ENCODE data around the gene ZFHX3. TPM values are rescaled to one million over a fixed set of nuclear protein-coding genes. Genes with fewer than 3 reads are reported as not detected.
"Not testable (repeated sequence)": the region's sequence is repeated elsewhere in the genome, so short reads cannot be mapped to it uniquely, and the experiment has no call there.

Gene ZFHX3
- total RNA-seq, 2 experiments from 2014 or later = 0.40 to 0.54 TPM

GRCh38 chr16:73016488-73016830 is 31.5 kb downstream of the ZFHX3 start:
- H3K36me3 Mint-ChIP-seq = no peaks in the 10 kb centered on the region
- DNase-seq = no peak
- no peaks in the 10 kb centered on the region for H3K9me3 Mint-ChIP-seq
- H3K4me3 Mint-ChIP-seq = no peak overlapping the region
- H3K27ac Mint-ChIP-seq = no peak overlapping the region
- H3K27me3 Mint-ChIP-seq = no peaks in the 10 kb centered on the region
- peaks cover 1% of the 10 kb centered on the region for H3K4me1 Mint-ChIP-seq

- no peaks in the 10 kb centered on the region for H3K9me3 Mint-ChIP-seq
- H3K27me3 Mint-ChIP-seq = no peaks in the 10 kb centered on the region
- no peak overlapping the region for H3K27ac Mint-ChIP-seq
- H3K4me3 Mint-ChIP-seq = no peak overlapping the region
- no peak for DNase-seq
- H3K36me3 Mint-ChIP-seq = no peaks in the 10 kb centered on the region
- H3K4me1 Mint-ChIP-seq = peaks cover 1% of the 10 kb centered on the region
Observed at GRCh38 chr16:73015612-73016487, 32.1 kb downstream of the ZFHX3 start.

- Mint-ChIP-seq H3K9me3 (no peaks in the 10 kb centered on the region), H3K36me3 (no peaks in the 10 kb centered on the region), H3K27ac (no peak overlapping the region), H3K4me3 (no peak overlapping the region), H3K27me3 (no peaks in the 10 kb centered on the region), H3K4me1 (peaks cover 1% of the 10 kb centered on the region)
- no peak for DNase-seq
Observed at GRCh38 chr16:73014768-73015167, 33.2 kb downstream of the ZFHX3 start.

GRCh38 chr16:73013974-73014373 is 34.0 kb downstream of the ZFHX3 start:
- Mint-ChIP-seq H3K9me3 (no peaks in the 10 kb centered on the region), H3K27me3 (no peaks in the 10 kb centered on the region), H3K4me1 (peaks cover 1% of the 10 kb centered on the region), H3K27ac (no peak overlapping the region), H3K36me3 (no peaks in the 10 kb centered on the region), H3K4me3 (no peak overlapping the region)
- DNase-seq = no peak

- H3K27ac Mint-ChIP-seq = no peak overlapping the region
- H3K4me1 Mint-ChIP-seq = peaks cover 1% of the 10 kb centered on the region
- H3K36me3 Mint-ChIP-seq = no peaks in the 10 kb centered on the region
- H3K4me3 Mint-ChIP-seq = no peak overlapping the region
- no peak for DNase-seq
- H3K27me3 Mint-ChIP-seq = peaks cover 4% of the 10 kb centered on the region
- H3K9me3 Mint-ChIP-seq = no peaks in the 10 kb centered on the region
Observed at GRCh38 chr16:73012341-73012740, 35.6 kb downstream of the ZFHX3 start.

- Mint-ChIP-seq H3K27ac (no peak overlapping the region), H3K4me3 (no peak overlapping the region), H3K9me3 (no peaks in the 10 kb centered on the region), H3K27me3 (peaks cover 4% of the 10 kb centered on the region), H3K36me3 (no peaks in the 10 kb centered on the region), H3K4me1 (peaks cover 1% of the 10 kb centered on the region)
- DNase-seq = no peak
Observed at GRCh38 chr16:73011926-73012325, 36.0 kb downstream of the ZFHX3 start.

- Mint-ChIP-seq H3K9me3 (no peaks in the 10 kb centered on the region), H3K27me3 (peaks cover 4% of the 10 kb centered on the region)
Observed at GRCh38 chr16:73010150-73010676, 37.7 kb downstream of the ZFHX3 start.

GRCh38 chr16:73009710-73010109 is 38.2 kb downstream of the ZFHX3 start:
- H3K9me3 Mint-ChIP-seq, H3K4me1 Mint-ChIP-seq, H3K27ac Mint-ChIP-seq, H3K36me3 Mint-ChIP-seq, H3K27me3 Mint-ChIP-seq, DNase-seq, H3K4me3 Mint-ChIP-seq: not testable (repeated sequence)

More at GRCh38 chr16:73010150-73010676, 37.7 kb downstream of the ZFHX3 start:
- Mint-ChIP-seq H3K4me1 (peaks cover 1% of the 10 kb centered on the region), H3K36me3 (no peaks in the 10 kb centered on the region), H3K27ac (no peak overlapping the region), H3K4me3 (no peak overlapping the region)
- no peak for DNase-seq

GRCh38 chr16:73006026-73006425 is 41.9 kb downstream of the ZFHX3 start:
- Mint-ChIP-seq H3K27ac (no peak overlapping the region), H3K9me3 (peaks cover under 1% of the 10 kb centered on the region), H3K4me1 (no peaks in the 10 kb centered on the region), H3K4me3 (no peak overlapping the region), H3K27me3 (peaks cover 4% of the 10 kb centered on the region), H3K36me3 (no peaks in the 10 kb centered on the region)
- DNase-seq = no peak

- H3K27ac Mint-ChIP-seq = no peak overlapping the region
- H3K4me3 Mint-ChIP-seq = no peak overlapping the region
- peaks cover 5% of the 10 kb centered on the region for H3K9me3 Mint-ChIP-seq
- DNase-seq = no peak
- no peaks in the 10 kb centered on the region for H3K36me3 Mint-ChIP-seq
- H3K4me1 Mint-ChIP-seq = no peaks in the 10 kb centered on the region
- H3K27me3 Mint-ChIP-seq = no peaks in the 10 kb centered on the region
Observed at GRCh38 chr16:73002866-73003265, 45.1 kb downstream of the ZFHX3 start.

GRCh38 chr16:73000907-73001521 is 46.9 kb downstream of the ZFHX3 start:
- DNase-seq = no peak
- Mint-ChIP-seq H3K4me1 (no peaks in the 10 kb centered on the region), H3K36me3 (no peaks in the 10 kb centered on the region), H3K9me3 (peaks cover 5% of the 10 kb centered on the region), H3K27ac (no peak overlapping the region), H3K4me3 (no peak overlapping the region), H3K27me3 (no peaks in the 10 kb centered on the region)

GRCh38 chr16:73000020-73000906 is 47.7 kb downstream of the ZFHX3 start:
- no peaks in the 10 kb centered on the region for H3K4me1 Mint-ChIP-seq
- no peak overlapping the region for H3K4me3 Mint-ChIP-seq
- H3K9me3 Mint-ChIP-seq = peaks cover 5% of the 10 kb centered on the region
- H3K27ac Mint-ChIP-seq = no peak overlapping the region
- no peaks in the 10 kb centered on the region for H3K27me3 Mint-ChIP-seq
- DNase-seq = no peak
- H3K36me3 Mint-ChIP-seq = no peaks in the 10 kb centered on the region

- H3K9me3 Mint-ChIP-seq = peaks cover 5% of the 10 kb centered on the region
- no peaks in the 10 kb centered on the region for H3K4me1 Mint-ChIP-seq
- H3K4me3 Mint-ChIP-seq = no peak overlapping the region
- H3K27me3 Mint-ChIP-seq = no peaks in the 10 kb centered on the region
- H3K27ac Mint-ChIP-seq = no peak overlapping the region
- no peaks in the 10 kb centered on the region for H3K36me3 Mint-ChIP-seq
- DNase-seq = no peak
Observed at GRCh38 chr16:72999541-73000019, 48.3 kb downstream of the ZFHX3 start.

- no peak for DNase-seq
- Mint-ChIP-seq H3K36me3 (no peaks in the 10 kb centered on the region), H3K4me1 (no peaks in the 10 kb centered on the region), H3K4me3 (no peak overlapping the region), H3K27ac (no peak overlapping the region), H3K27me3 (no peaks in the 10 kb centered on the region), H3K9me3 (peaks cover 5% of the 10 kb centered on the region)
Observed at GRCh38 chr16:72997141-72997542, 50.8 kb downstream of the ZFHX3 start.
